DMS153 treated with DMSO at 0.1 percent for 48 hours (cell line): ENCODE data around the gene NOTCH2NLA.
"Not testable (repeated sequence)": the region's sequence is repeated elsewhere in the genome, so short reads cannot be mapped to it uniquely, and the experiment has no call there.

ENCODE experiments used
- DNase-seq: peaks from one replicate; lab custom pipeline; 2025; ENCODE audit not compliant: unreplicated experiment; lab: John Stamatoyannopoulos, UW

NOTCH2NLA gene

GRCh38 chr1:146228710-146229477 lies at the start of gene NOTCH2NLA:
Gene NOTCH2NLA, minus strand, starts transcription at chr1:146229021. Its CDS starts 39,684 bp downstream, at chr1:146189337.
- DNase-seq = not testable (repeated sequence)

GRCh38 chr1:146278346-146278745 lies 49.5 kb upstream of the NOTCH2NLA start:
- not testable (repeated sequence) for DNase-seq

- not testable (repeated sequence) for DNase-seq
These were observed 48.3 kb upstream of the NOTCH2NLA start for GRCh38 chr1:146277087-146277486.

DNA sequence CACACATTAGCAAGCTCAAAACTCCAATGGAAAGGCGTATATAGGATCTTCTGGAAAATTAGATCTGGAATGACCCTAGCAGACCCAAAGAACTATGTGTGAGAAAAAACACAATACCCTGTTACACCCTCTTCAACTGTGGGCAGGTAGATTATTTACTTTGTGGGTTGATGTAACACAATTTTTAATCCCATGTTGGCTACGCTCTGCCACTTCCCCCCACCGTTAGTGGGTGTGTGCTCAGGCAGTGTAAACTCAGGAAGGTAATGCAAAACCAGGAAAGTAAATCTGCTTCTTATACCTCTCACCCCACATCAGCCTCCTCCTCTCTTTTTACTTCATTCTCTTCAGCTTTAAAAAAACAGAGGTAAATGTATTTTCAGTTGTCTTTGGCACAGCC lies 45.3 kb upstream of the NOTCH2NLA start:
- not testable (repeated sequence) for DNase-seq

DNA sequence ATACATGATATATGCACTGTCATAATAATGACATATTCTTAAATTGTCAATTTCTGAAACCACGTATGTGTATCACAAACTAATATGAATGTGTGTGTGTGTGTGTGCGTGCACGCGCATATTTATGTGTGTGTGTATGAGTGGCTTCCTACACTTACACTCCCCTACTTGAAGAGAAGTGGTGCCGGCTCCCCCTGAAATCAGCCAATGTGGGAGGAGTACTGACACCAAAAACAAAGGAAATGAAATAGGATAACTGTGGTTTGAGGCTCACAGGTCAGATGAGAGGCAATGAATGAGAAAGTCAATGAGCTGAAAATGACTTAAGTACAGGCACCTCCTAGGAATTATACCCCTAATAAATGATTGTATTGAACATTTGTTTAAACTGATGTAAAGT lies 44.4 kb upstream of the NOTCH2NLA start:
- DNase-seq = not testable (repeated sequence)

DNA sequence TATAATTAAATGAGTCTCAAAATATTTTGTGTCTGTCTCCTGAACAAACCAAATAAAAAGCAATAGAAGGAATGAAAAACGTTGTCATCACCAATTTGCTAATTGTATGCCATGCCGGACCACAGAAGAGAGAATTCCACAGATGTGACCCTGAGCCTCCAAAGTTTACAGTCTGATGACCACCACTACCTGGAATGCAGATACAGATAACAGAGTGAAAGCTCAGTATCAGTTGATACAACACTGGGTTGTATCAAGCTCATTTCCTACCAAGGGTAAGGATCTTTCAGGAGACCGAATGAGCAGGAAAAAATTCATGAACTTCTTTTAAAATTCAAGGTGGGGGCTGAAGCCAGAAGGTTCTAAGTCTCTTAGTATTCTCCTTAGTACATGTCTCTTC lies 43.9 kb upstream of the NOTCH2NLA start:
- not testable (repeated sequence) for DNase-seq

DNA sequence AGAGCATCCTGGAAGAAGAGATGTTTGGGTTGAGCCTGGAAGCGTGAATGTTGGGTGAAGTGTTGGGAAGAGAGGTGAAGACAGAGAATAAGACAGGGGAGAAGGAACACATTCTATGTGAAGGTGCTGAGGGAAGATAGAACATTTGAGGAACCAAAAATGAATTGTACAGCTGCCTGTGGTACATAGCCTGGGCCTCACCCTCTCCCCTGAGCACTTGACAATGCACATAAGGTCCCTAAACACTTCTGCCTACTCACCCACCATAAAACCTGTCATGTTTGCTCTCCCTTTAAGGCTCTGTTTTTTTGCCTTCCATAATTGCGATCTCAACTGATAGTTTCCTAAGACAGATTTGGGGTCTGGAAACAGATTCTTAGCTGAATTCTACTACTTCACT lies 43.2 kb upstream of the NOTCH2NLA start:
- not testable (repeated sequence) for DNase-seq

DNA sequence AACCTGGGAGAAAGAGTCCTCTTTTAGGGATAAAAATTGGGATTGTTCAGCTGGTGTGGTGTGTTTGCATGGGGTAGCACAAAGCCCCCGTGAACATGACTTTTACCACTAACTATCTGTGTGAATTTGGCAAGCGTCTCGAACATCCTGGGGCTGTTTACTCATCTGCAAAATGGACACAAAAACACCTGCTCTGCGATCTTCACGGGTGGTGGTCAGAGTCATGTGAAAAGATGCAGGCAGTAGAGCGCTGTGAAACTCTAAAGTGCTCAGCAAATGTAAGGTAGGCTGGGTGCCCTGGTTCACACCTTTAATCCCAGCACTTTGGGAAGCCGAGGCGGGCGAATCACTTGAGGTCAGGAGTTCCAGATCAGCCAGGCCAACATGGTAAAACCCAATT lies 41.3 kb upstream of the NOTCH2NLA start:
- DNase-seq = not testable (repeated sequence)

DNA sequence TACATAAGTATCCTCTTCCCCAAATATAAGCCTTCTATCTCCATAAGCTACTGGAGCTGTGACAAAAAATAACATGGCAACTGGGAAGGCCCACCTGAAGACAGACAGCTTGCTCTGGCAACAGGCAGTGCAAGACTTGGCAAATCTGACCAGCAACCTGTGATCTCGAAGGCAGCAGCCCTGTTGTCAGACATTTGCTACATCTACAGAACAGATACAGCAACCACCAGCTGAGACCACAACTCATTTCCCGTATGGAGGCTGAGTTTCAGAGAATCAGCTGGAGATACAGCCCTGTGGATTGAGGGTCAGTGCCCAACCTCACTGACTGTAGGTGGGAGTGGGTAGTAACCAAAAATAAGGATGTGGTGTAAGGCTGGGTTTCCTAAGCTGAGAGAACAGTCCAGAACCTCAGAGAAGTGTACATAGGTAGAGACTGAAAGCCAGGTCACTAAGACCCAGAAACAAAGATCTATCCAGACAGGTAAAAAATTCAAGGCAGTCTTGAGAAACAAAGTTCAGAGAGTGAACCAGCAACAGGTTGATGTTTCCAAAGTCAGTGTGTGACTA lies 37.4 kb upstream of the NOTCH2NLA start:
- not testable (repeated sequence) for DNase-seq

DNA sequence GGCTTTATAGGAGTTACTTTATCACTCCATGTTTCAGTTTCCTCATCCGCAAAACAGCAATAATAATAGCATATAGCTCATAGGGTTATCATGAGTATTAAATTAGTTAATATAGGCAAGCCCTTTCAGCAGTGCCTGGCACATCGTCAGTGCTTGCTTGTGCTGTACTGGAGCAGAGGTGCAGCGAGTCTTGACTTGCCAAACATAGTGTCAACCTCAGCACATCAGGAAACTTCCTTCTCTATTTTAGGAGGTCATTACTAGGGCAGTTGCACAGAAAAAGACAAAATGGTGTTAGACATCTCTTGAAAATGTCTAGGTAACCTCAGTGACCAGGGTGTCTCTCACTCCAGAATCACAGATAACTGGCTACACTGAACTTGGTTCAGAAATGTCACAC lies 35.9 kb upstream of the NOTCH2NLA start:
- not testable (repeated sequence) for DNase-seq

- not testable (repeated sequence) for DNase-seq
These were observed 31.3 kb upstream of the NOTCH2NLA start for GRCh38 chr1:146260006-146260730.

DNA sequence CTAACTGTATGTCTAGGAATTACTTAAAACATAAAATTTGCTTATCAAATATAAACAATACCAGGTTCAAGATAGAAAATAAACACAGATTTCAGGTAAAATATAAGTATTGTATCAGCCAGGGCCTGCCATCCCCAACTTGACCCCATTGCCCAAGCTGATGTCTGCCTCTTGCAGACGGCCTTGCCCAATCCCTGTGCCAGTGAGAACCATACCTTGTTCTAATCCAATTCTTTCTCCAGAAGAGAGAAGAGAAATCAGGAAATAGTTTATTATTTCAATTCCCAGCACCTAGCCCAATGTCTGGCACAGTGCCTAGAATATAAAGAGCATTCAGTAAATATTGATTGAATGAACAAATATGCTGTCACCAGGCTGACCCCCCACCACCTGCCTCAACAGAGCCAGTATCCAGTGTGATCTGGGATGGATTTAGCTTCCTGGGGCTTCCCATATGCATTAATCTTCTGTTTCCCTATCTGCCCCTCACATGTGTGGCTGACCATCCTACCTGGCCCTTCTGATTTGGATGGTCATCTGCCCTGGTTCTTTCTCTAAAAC lies 29.3 kb upstream of the NOTCH2NLA start:
- DNase-seq = not testable (repeated sequence)

DNA sequence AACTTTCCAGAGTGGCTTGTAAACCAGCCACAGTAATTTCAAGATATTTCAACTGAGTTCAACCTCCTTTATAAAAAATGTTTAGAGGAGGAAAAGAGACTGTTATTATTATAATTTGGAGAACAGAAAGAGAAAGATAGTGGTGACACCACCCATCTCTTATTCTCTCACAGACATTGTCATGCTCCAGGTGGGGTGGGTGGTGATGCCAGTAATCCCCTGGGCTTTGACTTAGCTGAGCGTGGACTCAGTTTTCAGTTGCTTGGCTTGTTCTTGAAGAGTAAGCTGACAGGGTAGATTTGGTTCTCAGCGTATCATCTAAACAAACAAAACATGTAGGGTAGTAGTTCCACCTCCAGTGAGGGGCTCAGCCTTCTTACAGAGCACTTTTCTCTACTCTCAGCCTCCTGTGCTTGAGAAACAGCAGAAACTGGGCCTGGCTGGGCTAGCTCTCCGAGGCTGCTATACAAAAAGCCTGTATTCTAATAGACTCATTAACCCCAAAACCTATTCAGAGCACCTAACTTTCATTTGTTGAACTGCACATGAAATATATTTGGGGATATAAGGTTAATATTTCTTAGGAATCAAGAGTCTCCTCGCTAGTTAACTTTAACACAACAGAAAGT lies 25.9 kb upstream of the NOTCH2NLA start:
- not testable (repeated sequence) for DNase-seq

GRCh38 chr1:146253249-146253855 lies 24.5 kb upstream of the NOTCH2NLA start:
- not testable (repeated sequence) for DNase-seq

GRCh38 chr1:146251523-146251922 lies 22.7 kb upstream of the NOTCH2NLA start:
- DNase-seq = not testable (repeated sequence)

- not testable (repeated sequence) for DNase-seq
These were observed 19.8 kb upstream of the NOTCH2NLA start for GRCh38 chr1:146248643-146249042.

DNA sequence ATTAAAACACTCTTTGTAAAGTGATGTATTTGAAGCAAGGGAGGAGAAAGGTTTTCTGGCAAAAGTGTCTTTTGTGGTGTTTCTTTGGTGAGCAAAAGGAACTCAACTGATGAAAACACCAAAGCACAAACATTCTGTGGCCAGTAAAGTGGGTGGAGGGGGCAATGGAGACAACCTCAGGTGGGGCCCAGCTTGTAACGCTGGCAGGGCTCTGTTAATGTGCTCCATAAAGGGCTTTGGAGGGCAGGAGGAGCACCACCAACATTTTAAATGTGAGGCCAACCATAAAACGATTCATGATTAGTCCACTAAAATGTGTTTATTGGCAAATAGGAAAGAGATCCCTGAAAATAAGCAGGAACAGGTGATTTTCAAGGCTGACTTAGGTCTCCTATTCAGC lies 7.8 kb upstream of the NOTCH2NLA start:
- not testable (repeated sequence) for DNase-seq

DNA sequence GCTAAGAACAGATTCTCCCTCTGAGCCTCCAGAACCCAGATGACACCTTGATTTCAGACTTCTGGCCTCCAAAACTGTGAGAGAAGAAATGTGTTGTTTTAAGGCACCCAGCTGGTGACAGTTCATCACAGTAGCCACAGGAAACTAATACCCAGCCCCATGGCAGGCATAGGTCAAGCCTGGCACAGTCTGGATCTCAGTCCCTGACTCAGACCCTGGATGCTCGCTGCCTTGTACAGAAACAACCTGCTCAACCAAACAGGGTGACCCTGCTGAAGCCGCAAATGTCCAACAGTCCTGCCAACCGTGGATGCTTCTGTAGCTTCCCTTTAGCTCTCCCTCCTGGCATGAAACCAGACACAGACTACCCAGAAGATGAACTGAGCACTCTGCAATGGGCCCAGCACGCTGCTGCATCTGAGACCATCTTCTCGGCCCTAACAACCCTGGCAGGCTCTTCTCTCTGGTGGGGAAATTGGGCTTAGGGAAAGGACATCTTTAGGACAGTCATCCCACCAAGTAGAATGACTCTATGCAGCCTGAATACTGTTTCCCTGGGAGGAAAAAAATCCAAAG lies 7.3 kb upstream of the NOTCH2NLA start:
- DNase-seq = not testable (repeated sequence)

- not testable (repeated sequence) for DNase-seq
These were observed 608 bp downstream of the NOTCH2NLA start for GRCh38 chr1:146228144-146228682.

DNA sequence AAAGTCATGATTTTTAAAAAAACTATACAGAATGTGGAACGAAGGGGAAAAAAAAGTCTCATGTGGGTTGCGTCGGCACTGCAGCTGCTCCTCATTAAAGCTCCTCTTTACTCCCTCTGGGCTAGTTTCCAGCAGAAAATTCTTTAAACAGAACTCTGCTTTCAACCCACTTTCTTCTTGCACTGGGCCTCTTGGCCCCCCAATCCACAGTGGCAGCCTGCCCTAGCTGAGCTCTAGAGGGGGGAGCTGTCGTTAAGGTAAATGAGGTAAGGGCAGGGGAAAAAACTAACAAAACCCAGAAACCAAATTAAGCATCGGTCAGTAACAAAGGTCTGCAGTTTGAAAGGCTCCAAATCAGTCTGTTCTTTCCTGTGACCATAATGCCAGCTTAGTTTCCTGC lies 54.3 kb downstream of the NOTCH2NLA start:
- DNase-seq = not testable (repeated sequence)
